DOHH2 (cell line): ENCODE results near the gene FASN.

ENCODE experiments used
- H3F3A ChIP-seq: fragments of 200-600 bp; sonication (generic), shearing (Covaris generic); 2 replicates; pipeline ENCODE4 v1.6.0; 2016; ENCODE audit warnings: antibody characterized with exemption, mild to moderate bottlenecking; ENCODE audit not compliant: control insufficient read depth, insufficient read depth
- H3K27ac ChIP-seq: fragments of 200-600 bp; sonication (generic); 2 replicates; pipeline ENCODE4 v1.5.1; 2014; ENCODE audit warnings: low read depth, mild to moderate bottlenecking, low read length, moderate library complexity
- H3K27me3 ChIP-seq: fragments of 200-600 bp; sonication (generic); 2 replicates; pipeline ENCODE4 v1.6.1; 2014; ENCODE audit warnings: mild to moderate bottlenecking, low read length, mixed read lengths; ENCODE audit not compliant: control insufficient read depth
- H3K36me3 ChIP-seq: fragments of 200-600 bp; sonication (generic); 2 replicates; pipeline ENCODE4 v1.6.1; 2014; ENCODE audit warnings: mild to moderate bottlenecking, low read length, moderate library complexity, mixed read lengths; ENCODE audit not compliant: control insufficient read depth
- H3K4me1 ChIP-seq: fragments of 200-600 bp; sonication (generic); 2 replicates; pipeline ENCODE4 v1.6.1; 2014; ENCODE audit warnings: mild to moderate bottlenecking, low read length, mixed read lengths; ENCODE audit not compliant: control insufficient read depth
- H3K4me2 ChIP-seq: fragments of 200-600 bp; sonication (generic); 2 replicates; pipeline ENCODE4 v1.6.0; 2014; ENCODE audit warnings: mild to moderate bottlenecking, low read length, moderate library complexity
- H3K4me3 ChIP-seq: fragments of 200-600 bp; sonication (generic); 2 replicates; pipeline ENCODE4 v1.5.1; 2014; ENCODE audit warnings: mild to moderate bottlenecking, low read length, mixed read lengths
- H3K79me2 ChIP-seq: fragments of 200-600 bp; sonication (generic); 2 replicates; pipeline ENCODE4 v1.6.1; 2014; ENCODE audit warnings: mild to moderate bottlenecking, low read length, mixed read lengths; ENCODE audit not compliant: control insufficient read depth
- H3K9me2 ChIP-seq: fragments of 200-600 bp; sonication (generic); replicated peaks from 2 replicates; pipeline ENCODE4 v1.6.1; 2014; ENCODE audit warnings: mild to moderate bottlenecking, low read length, mixed read lengths; ENCODE audit not compliant: control insufficient read depth
- H3K9me3 ChIP-seq: fragments of 200-600 bp; sonication (generic); 2 replicates; pipeline ENCODE4 v1.6.1; 2014; ENCODE audit warnings: antibody characterized with exemption, low read length, mixed read lengths; ENCODE audit not compliant: control insufficient read depth, insufficient read depth
- H4K20me1 ChIP-seq: fragments of 200-600 bp; sonication (generic); 2 replicates; pipeline ENCODE4 v1.6.0; 2014; ENCODE audit warnings: low read depth, mild to moderate bottlenecking, antibody characterized with exemption, low read length, moderate library complexity; ENCODE audit not compliant: control insufficient read depth, insufficient read depth
- CTCF ChIP-seq: fragments of 200-600 bp; sonication (generic); IDR thresholded peaks from one replicate; pipeline ENCODE4 v1.5.1; 2014; ENCODE audit warnings: antibody characterized with exemption, mild to moderate bottlenecking, low read depth, low read length; ENCODE audit not compliant: poor library complexity, severe bottlenecking
- EZH2phosphoT487 ChIP-seq: fragments of 200-600 bp; sonication (generic); IDR thresholded peaks from 2 replicates; pipeline ENCODE4 v1.6.1; 2017; ENCODE audit warnings: borderline replicate concordance, mild to moderate bottlenecking, antibody characterized with exemption, low read length, moderate library complexity, mixed read lengths

The FASN gene

GRCh38 chr17:82114872-82115271, 16.8 kb upstream of the FASN start:
- H3K4me1 ChIP-seq, result no peaks in the 10 kb centered on the region

GRCh38 chr17:82114447-82114846, 16.4 kb upstream of the FASN start:
- Histone ChIP-seq H3K79me2 (no peaks in the 10 kb centered on the region), H3K27ac (no peak overlapping the region), H3K9me3 (no peaks in the 10 kb centered on the region), H4K20me1 (no peaks in the 10 kb centered on the region), H3K4me2 (no peak overlapping the region), H3K9me2 (no peaks in the 10 kb centered on the region), H3K36me3 (no peaks in the 10 kb centered on the region), H3K27me3 (no peaks in the 10 kb centered on the region), H3K4me1 (no peaks in the 10 kb centered on the region), H3K4me3 (no peak overlapping the region), H3F3A (no peaks in the 10 kb centered on the region)
- TF ChIP-seq CTCF (no peak), EZH2phosphoT487 (no peak)

More at GRCh38 chr17:82114872-82115271, 16.8 kb upstream of the FASN start:
- no peaks in the 10 kb centered on the region for H3K9me2 ChIP-seq
- no peak for TF ChIP-seq CTCF
- no peak for TF ChIP-seq EZH2phosphoT487
- H3K27me3 ChIP-seq, result no peaks in the 10 kb centered on the region
- no peaks in the 10 kb centered on the region for H4K20me1 ChIP-seq
- no peaks in the 10 kb centered on the region for H3F3A ChIP-seq
- H3K4me3 ChIP-seq, result no peak overlapping the region
- no peaks in the 10 kb centered on the region for H3K79me2 ChIP-seq
- no peaks in the 10 kb centered on the region for H3K36me3 ChIP-seq
- H3K4me2 ChIP-seq, result no peak overlapping the region
- H3K27ac ChIP-seq, result no peak overlapping the region
- no peaks in the 10 kb centered on the region for H3K9me3 ChIP-seq

GRCh38 chr17:82113941-82114340, 15.9 kb upstream of the FASN start:
- Histone ChIP-seq H3K36me3 (no peaks in the 10 kb centered on the region), H3K27ac (no peak overlapping the region)

More at GRCh38 chr17:82113941-82114340, 15.9 kb upstream of the FASN start:
- TF ChIP-seq CTCF (no peak), EZH2phosphoT487 (no peak)
- Histone ChIP-seq H3F3A (no peaks in the 10 kb centered on the region), H3K4me3 (no peak overlapping the region), H4K20me1 (no peaks in the 10 kb centered on the region), H3K9me3 (no peaks in the 10 kb centered on the region), H3K9me2 (no peaks in the 10 kb centered on the region), H3K27me3 (no peaks in the 10 kb centered on the region), H3K79me2 (no peaks in the 10 kb centered on the region), H3K4me1 (no peaks in the 10 kb centered on the region), H3K4me2 (no peak overlapping the region)
